Pancreas (tissue), 10 donors: ENCODE measurements around the gene STAC2. TPM values are rescaled to one million over a fixed set of nuclear protein-coding genes. Genes with fewer than 3 reads are reported as not detected.

Experiments used
- ATAC-seq, 4 donors: fragments of 200-7000 bp; cut with Tn5 transposase; one replicate each; pipeline versions ENCODE4 v1.8.0 to v1.9.1; 2020; ENCODE audit warnings: mild to moderate bottlenecking in 4 of 4, moderate library complexity in 4 of 4
- DNase-seq, 6 donors: peaks; one replicate each; pipeline ENCODE4 v3.0.0-alpha.2; 2020
- FAIRE-seq: peaks from 2 replicates; lab custom pipeline; 2012; peaks lifted over from hg19 to GRCh38; lab: Jason Lieb, UNC
- H3K27ac ChIP-seq, 4 donors: fragments of 200-600 bp; sonication (generic); 1 replicate in 3 of 4; 2 replicates in 1 of 4; pipeline versions ENCODE4 v1.5.0 to v1.8.0; 2020
- H3K27me3 ChIP-seq, 4 donors: fragments of 200-600 bp; one replicate each; pipeline ENCODE4 v1.8.0; 2021
- H3K36me3 ChIP-seq, 3 donors: fragments of 200-600 bp; sonication (generic) in 1 of 3; one replicate each; pipeline versions ENCODE4 v1.5.0 to v1.8.0; 2020 to 2021
- H3K4me1 ChIP-seq, 3 donors: fragments of 200-600 bp; one replicate each; pipeline ENCODE4 v1.8.0; 2021
- H3K4me3 ChIP-seq, 4 donors: fragments of 200-600 bp; sonication (generic) in 2 of 4; one replicate each; pipeline versions ENCODE4 v1.5.0 to v1.8.0; 2020 to 2021
- H3K9me3 ChIP-seq, 4 donors: fragments of 200-600 bp; one replicate each; pipeline ENCODE4 v1.8.0; 2021
- WGBS, 2 donors: extraction: QIAGEN DNeasy Blood & Tissue Kit; methylation state at CpG; one replicate each; pipeline ENCODE4 v1.1.7; 2013; 5-methylcytosine and 5-hydroxymethylcytosine counted together
- intact Hi-C, 3 donors: fragments of 100-400 bp; cut with DNase I; formaldehyde crosslinking; loops; one replicate each; pipeline versions ENCODE4 v1.11.1 to v1.14.2; 2022
- polyA plus RNA-seq, 2 donors: library from polyadenylated mRNA; stranded (reverse); fragments of 200-250 nt; gene quantifications; one replicate each; pipeline ENCODE4 v1.2.3, GENCODE V29; 2013
- total RNA-seq, 6 donors: library from RNA; stranded (reverse); fragmentation: NEBNext Ultra II Directional in 4 of 6; extraction: Animal tissue kit (Norgen Biotek cat#: 25700) in 4 of 6; gene quantifications; one replicate each; pipeline versions ENCODE4 v1.2.1 to v1.2.4, GENCODE V29; 2021 to 2023
- TF ChIP-seq, protein P1 (sequence below), 4 donors: fragments of 200-600 bp; sonication (generic) in 3 of 4; IDR thresholded peaks; one replicate each; pipeline versions ENCODE4 v1.5.0 to v1.8.0; 2021; ENCODE audit warnings: antibody characterized with exemption in 4 of 4
- donor health status: healthy with polysubstance abuse.
- donor health status: DM: no; HTN: no; CAD: no; lungs with moderate emphysema.
- donor health status: DM: no; HTN: no; CAD: no.
- donor health status: control.
- donor health status: control.
- donor health status: Bipolar disorder and iron deficiency.
- donor health status: DM: yes; HTN: yes; CAD: no.
- donor health status: DM: no; HTN: no; CAD: no.
- donor health status: DM: no; HTN: no; CAD: no.
- donor health status: DM: yes; HTN: yes; CAD: no.

Gene STAC2
- total and polyA plus RNA-seq, 8 donors = 0.07 to 0.12 (median 0.09) TPM; not detected in 3

DNA sequence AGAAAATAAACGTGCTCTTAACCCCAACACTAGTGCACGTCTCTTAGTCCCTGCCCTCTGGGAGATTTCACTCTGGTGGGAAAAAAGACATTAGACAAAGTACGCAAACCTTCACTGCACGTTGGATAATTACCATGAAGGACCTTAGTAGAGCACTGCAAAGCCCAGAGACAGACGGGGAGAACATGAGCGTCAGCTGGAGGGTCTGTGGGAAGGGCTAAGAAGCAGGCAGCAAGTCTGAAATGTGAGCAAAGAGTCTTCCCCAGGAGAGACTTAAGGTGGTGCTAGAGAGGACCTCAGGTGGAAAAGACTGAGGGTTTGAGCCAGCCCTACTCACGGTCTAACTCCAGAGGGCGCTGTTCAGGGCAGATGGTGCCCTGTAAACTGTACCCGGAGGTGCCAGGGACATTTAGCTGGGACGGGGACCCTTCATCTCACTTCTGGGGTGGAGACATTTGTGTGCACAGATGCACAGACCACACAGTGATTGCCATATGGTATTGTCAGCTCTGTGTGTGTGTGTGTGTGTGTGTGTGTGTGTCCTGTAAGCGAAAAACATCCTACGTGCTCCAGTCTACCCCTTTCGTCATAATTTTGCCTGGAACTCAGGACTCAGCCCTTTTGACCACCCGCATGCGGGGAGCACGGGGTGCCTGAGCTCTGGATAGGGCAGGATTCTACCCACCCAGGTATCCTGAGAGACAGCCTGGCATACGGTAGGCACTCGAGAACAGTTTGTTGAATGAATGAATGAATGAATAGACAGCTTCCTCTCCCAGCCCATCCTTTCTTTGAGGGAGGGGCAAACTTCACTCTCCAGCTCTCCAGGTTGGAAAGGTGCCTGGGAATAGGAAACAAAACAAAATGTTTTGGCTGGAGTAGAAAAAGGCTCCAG lies 10.1 kb upstream of the STAC2 start:
- intact Hi-C loops = loop anchor here in 2 of 3 donors (10.0 kb wide), 1 partner anchor 261 kb away; no protein-coding TSS in a partner anchor
- peak; percentile 40 to 64 (median 52) for ATAC-seq

DNA sequence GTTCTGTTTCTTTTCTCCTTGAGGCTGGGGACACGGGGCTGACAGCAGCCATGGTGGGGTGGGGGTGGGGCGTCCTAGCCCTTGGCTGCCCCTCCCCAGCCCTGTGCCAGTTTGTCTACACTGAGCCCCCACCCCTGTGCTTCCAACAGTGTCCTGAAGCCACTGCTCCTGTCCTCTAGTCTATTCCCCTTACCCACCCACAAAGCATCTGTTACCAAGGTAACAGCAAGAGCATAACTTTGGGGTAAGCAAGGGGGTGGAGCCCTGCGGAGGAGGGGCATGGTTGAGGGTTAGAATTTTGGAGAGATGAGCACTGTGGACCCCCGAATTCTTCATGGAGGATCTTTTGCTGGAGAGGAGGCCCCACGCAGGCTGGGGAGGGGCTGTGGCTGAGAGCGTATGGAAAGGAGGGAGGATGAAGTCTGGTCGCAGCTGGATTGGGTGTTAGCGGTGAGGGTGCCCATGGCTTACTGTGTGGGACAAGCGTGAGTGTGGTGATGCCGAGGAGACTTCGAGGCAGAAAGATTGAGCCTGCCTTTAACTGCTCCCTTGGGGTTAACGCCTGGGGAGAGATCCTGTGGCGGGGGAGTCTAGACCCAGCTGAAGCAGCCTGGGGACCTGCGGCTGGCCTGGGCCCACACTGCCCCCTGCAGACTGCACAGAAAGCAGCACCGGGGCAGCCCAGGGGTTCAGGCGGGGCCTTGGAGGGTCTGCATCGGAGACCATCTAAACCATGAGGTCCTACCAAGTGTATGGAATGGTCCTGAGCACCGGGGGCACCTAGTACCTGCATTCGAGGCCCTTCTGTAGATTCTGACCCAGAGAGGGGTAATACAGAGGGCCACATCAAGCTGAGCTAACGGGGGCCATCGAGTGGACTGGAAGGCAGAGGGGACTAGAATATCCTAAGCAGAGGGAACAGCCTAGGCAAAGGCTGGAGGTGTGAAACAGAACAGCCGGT lies 6.1 kb upstream of the STAC2 start:
- H3K27ac ChIP-seq = no peak overlapping the region

More for the DNA sequence above, 10.1 kb upstream of the STAC2 start:
- no peak overlapping the region for H3K4me3 ChIP-seq
- FAIRE-seq = no peak
- TF ChIP-seq, protein P1, sequence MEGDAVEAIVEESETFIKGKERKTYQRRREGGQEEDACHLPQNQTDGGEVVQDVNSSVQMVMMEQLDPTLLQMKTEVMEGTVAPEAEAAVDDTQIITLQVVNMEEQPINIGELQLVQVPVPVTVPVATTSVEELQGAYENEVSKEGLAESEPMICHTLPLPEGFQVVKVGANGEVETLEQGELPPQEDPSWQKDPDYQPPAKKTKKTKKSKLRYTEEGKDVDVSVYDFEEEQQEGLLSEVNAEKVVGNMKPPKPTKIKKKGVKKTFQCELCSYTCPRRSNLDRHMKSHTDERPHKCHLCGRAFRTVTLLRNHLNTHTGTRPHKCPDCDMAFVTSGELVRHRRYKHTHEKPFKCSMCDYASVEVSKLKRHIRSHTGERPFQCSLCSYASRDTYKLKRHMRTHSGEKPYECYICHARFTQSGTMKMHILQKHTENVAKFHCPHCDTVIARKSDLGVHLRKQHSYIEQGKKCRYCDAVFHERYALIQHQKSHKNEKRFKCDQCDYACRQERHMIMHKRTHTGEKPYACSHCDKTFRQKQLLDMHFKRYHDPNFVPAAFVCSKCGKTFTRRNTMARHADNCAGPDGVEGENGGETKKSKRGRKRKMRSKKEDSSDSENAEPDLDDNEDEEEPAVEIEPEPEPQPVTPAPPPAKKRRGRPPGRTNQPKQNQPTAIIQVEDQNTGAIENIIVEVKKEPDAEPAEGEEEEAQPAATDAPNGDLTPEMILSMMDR (IDR thresholded peaks at IDR 0.05) = peak in 2 of 4 donors; percentile 16 to 21
- peaks cover 0 to 3% (median 0%) of the 10 kb centered on the region in 4 donors for H3K27me3 ChIP-seq
- DNase-seq = peak in 1 of 6 donors; percentile 12
- WGBS, 2 donors = 27 to 30% methylated on average over 18 of the region's 18 CpGs
- no peaks in the 10 kb centered on the region for H3K9me3 ChIP-seq
- no peaks in the 10 kb centered on the region for H3K4me1 ChIP-seq
- no peaks in the 10 kb centered on the region for H3K36me3 ChIP-seq
- no peak overlapping the region for H3K27ac ChIP-seq

GRCh38 chr17:39231091-39231561 lies 5.4 kb upstream of the STAC2 start:
- peak in 2 of 4 donors; percentile 14 to 24 for ATAC-seq

More for the DNA sequence above, 6.1 kb upstream of the STAC2 start:
- peak; percentile 50 to 89 (median 80) for ATAC-seq
- TF ChIP-seq, protein P1 (IDR thresholded peaks at IDR 0.05) = peak; percentile 28 to 68 (median 41)
- intact Hi-C loops = loop anchor here in 2 of 3 donors (10.0 kb wide), 1 partner anchor 257 kb away; no protein-coding TSS in a partner anchor
- H3K36me3 ChIP-seq = no peaks in the 10 kb centered on the region
- peak in 2 of 6 donors; percentile 67 to 73 for DNase-seq
- H3K4me1 ChIP-seq = no peaks in the 10 kb centered on the region
- 9 to 10% methylated on average over 22 of the region's 22 CpGs for WGBS, 2 donors
- no peaks in the 10 kb centered on the region for H3K9me3 ChIP-seq
- no peak overlapping the region for H3K4me3 ChIP-seq
- H3K27me3 ChIP-seq = peaks cover 0 to 3% (median 0%) of the 10 kb centered on the region in 4 donors
- no peak for FAIRE-seq

DNA sequence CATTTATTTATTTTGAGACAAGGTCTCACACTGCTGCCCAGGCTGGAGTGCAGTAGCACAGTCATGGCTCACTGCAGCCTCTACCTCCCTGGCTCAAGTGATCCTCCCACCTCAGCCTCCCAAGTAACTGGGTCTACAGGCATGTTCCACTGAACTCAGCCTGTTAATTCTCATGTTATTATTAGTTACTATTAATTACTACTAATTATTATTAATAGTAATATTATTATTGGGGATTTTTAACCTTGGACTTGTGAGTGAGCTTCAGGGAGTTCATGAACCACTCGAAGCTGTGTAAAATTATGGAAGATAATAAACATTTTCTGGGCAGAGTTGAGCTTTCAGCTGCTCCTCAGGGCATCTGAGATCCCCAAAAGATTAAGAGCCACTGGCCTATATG lies 4.6 kb upstream of the STAC2 start:
- no peak overlapping the region for H3K27ac ChIP-seq
- TF ChIP-seq, protein P1 (IDR thresholded peaks at IDR 0.05) = no peak
- peaks cover 0 to 12% (median 2%) of the 10 kb centered on the region in 4 donors for H3K27me3 ChIP-seq
- intact Hi-C loops = loop anchor here in 2 of 3 donors (10.0 kb wide), 1 partner anchor 256 kb away; no protein-coding TSS in a partner anchor
- FAIRE-seq (no peak), ATAC-seq (no peak), DNase-seq (no peak)
- no peak overlapping the region for H3K4me3 ChIP-seq
- H3K4me1 ChIP-seq = peaks cover 0 to 3% (median 2%) of the 10 kb centered on the region in 3 donors
- 50 to 52% methylated on average over 1 of the region's 1 CpG for WGBS, 2 donors
- no peaks in the 10 kb centered on the region for H3K9me3 ChIP-seq
- H3K36me3 ChIP-seq = no peaks in the 10 kb centered on the region

More at GRCh38 chr17:39231091-39231561, 5.4 kb upstream of the STAC2 start:
- FAIRE-seq = no peak
- no peak for DNase-seq
- TF ChIP-seq, protein P1 (IDR thresholded peaks at IDR 0.05) = no peak
- Histone ChIP-seq H3K27me3 (peaks cover 0 to 4% (median 0%) of the 10 kb centered on the region in 4 donors), H3K27ac (no peak overlapping the region), H3K4me3 (no peak overlapping the region), H3K9me3 (no peaks in the 10 kb centered on the region), H3K4me1 (peaks cover 0 to 2% (median 0%) of the 10 kb centered on the region in 3 donors), H3K36me3 (no peaks in the 10 kb centered on the region)
- intact Hi-C loops = loop anchor here in 2 of 3 donors (10.0 kb wide), 1 partner anchor 256 kb away; no protein-coding TSS in a partner anchor
- whole genome bisulfite sequencing, 2 donors = 26 to 29% methylated on average over 10 of the region's 10 CpGs
